GM12892 (cell line): Measurements from ENCODE around the gene SNAP91.

Experiments
- POLR2A ChIP-seq: IDR thresholded peaks from 2 replicates; pipeline ENCODE4 v1.6.1; 2011; ENCODE audit warnings: low read depth, low read length, control low read depth
- POLR2AphosphoS5 ChIP-seq: IDR thresholded peaks from 2 replicates; pipeline ENCODE4 v1.6.1; 2011; ENCODE audit warnings: low read depth, low read length, control low read depth
- TAF1 ChIP-seq: IDR thresholded peaks from 2 replicates; pipeline ENCODE4 v1.6.1; 2011; ENCODE audit warnings: low read depth, mild to moderate bottlenecking, control low read depth, low read length, borderline replicate concordance

GRCh38 chr6:83590416-83590815 lies 118.5 kb downstream of the SNAP91 start:
- no peak for TF ChIP-seq POLR2A
- no peak for TF ChIP-seq POLR2AphosphoS5
- no peak for TF ChIP-seq TAF1
